Measurements from ENCODE around the gene SYNRG.

- peak; percentile 57 to 66 for TF ChIP-seq CTCF (IDR thresholded peaks at IDR 0.05; ENCODE audit: extremely low read depth in 1 of 2, insufficient read depth in 1 of 2, low read depth in 1 of 2, low read length in 2 of 2)
- no peak for TF ChIP-seq POLR2A (IDR thresholded peaks at IDR 0.05; ENCODE audit: low read depth, low read length)
- TF ChIP-seq, protein P1, sequence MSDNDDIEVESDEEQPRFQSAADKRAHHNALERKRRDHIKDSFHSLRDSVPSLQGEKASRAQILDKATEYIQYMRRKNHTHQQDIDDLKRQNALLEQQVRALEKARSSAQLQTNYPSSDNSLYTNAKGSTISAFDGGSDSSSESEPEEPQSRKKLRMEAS (IDR thresholded peaks at IDR 0.05; ENCODE audit: insufficient read depth, insufficient read length) = no peak
- no peak for TF ChIP-seq EZH2 (IDR thresholded peaks at IDR 0.05; ENCODE audit: borderline replicate concordance, low read depth, low read length, severe bottlenecking)
- no peak for TF ChIP-seq FOS (IDR thresholded peaks at IDR 0.05; ENCODE audit: borderline replicate concordance, insufficient read depth, low read length)
- TF ChIP-seq POLR2AphosphoS5 (IDR thresholded peaks at IDR 0.05; ENCODE audit: insufficient read depth, low read depth, low read length) = no peak
- TF ChIP-seq MYC (IDR thresholded peaks at IDR 0.05; ENCODE audit: low read depth, low read length) = no peak
- TF ChIP-seq JUN (IDR thresholded peaks at IDR 0.05; ENCODE audit: borderline replicate concordance, insufficient read depth, insufficient read length, low read depth) = no peak
Observed at GRCh38 chr17:37527249-37527851, 81.9 kb downstream of the SYNRG start.

Data from endothelial cell of umbilical vein (primary cell).